GM20431 (cell line): ENCODE measurements around the gene AATK.
"Not testable (repeated sequence)": the region's sequence is repeated elsewhere in the genome, so short reads cannot be mapped to it uniquely, and the experiment has no call there.

Experiments used
- in situ Hi-C: fragments of 300-500 bp; cut with MseI, MboI; formaldehyde crosslinking; loops from one replicate; pipeline ENCODE4 v1.15.0; 2020; ENCODE audit warnings: low sequenced_read_pairs; ENCODE audit not compliant: unreplicated experiment

The AATK gene

DNA sequence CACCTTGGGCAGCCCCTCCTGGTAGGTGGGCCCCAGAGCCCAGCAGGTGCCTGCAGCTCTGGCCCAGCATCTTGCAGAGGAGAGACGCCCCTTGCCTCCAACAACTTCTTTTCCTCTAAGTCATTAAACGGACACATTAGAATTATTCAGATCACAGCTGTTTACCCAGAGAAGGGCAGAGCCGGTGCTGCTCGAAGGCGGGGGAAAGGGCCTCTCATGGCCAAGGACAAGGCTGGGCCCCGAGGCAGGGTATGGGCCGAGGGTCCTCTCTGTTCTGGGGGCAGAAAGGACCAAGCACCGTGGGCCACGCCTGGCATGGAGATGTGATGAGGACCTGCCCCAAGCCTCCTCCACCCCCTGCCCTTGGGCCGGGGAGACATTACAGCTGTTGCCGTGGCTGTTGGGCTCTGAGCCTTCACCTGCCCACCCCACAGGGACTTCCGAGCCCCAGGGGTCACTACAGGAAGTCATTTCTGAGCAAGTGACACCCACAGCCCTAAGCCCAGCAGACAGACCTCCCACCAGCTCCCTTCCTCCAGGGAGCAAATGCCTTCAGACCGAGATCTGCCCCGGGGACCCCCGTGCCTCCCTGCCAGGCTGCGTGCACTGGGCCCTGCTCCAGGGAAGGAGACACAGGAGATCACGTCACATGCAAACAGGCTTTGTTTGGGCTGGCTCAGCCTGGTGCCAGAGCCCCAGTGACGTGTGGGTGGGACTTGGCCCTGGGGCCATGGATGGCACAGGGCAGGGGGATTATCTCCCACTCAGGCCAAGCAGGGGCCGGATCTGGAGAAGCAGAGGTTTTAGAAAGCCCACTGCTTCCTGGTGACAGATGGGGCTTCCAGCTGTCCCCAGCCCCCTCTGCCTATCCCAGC is 1.4 kb downstream of the AATK start:
- in situ Hi-C loops, result no loop called here

DNA sequence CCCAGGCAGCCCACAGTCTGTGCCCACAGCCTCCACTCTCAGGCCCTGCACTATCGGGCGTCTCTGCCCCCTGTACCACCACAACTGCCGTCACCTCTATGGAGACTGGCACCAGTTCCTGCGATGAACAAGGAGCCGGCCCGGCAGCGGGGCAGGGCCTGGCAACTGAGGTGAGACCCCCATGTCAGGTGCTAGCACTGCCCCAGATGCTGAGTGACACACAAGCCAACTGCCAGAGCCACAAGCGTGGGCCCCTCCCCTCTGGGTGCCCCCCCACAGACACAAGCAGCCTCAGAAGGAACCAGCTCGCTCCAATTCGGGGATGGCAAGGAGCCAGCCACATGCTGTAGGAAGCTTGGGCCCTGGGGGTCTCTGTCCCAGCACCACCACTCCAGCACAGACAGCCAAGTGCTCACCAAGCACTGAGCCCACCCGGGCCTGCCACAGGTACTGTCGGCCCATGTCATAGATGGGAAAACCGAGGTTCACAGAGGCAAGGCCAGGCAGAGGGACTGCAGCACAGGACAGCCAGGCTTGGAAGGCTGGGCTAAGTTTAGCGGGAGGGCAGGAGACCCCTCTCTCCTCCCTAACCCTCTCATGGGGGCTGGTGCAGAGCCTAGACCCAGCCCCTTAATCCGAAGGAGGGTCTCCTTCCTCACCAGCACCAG is 2.2 kb downstream of the AATK start:
- in situ Hi-C loops, result no loop called here

DNA sequence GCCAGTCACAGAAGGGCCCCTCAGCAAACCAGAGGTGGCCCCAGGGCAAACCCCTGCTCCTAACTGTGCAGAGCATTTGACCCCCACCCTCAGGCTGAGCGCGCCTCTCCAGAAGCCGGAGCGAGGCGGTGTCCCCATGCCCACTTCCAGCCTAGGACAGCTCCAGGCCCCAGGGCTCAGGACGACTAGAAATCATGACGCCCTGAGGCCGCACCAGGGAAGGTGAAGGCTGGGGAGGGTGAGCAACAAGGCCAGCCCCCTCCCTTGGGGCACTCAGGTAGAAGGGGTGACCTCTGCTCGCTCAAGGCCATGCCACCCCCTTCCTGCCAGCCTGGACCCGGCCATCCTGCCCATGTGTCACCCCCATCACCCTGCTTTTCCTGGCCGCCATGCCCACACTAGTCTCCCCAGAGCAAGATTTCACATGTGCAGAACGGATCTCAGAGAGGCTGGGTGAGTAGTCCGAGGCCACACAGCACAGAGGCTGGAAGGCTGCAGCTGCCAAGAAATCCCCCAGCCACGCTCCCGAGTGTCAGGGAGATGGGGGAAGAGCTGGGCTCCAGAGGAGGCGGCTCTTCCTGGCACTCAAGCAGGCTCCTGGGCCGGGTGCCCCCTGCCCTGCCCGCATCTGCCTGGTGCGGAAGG is 2.8 kb downstream of the AATK start:
- in situ Hi-C loops, result no loop called here

DNA sequence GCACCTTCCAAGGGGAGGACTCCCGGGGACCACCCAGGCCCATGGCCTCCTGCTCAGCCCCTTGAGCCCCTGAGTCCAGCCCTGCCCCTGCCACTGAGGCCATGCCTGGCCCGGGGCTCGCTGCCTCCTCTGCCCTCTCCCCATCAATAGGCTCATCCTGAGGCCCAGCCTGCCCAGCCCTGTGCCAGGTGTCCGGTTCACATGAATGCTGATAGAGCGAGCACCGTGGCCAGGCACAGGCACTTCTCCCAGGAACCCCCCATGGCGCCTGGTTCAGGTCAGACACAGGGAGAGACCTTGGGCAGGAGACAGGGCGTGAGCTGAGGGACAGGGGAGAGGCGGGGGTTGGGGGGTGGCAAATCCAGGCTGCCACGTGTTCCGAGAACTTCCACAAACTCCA is 3.5 kb downstream of the AATK start:
- in situ Hi-C loops, result no loop called here

DNA sequence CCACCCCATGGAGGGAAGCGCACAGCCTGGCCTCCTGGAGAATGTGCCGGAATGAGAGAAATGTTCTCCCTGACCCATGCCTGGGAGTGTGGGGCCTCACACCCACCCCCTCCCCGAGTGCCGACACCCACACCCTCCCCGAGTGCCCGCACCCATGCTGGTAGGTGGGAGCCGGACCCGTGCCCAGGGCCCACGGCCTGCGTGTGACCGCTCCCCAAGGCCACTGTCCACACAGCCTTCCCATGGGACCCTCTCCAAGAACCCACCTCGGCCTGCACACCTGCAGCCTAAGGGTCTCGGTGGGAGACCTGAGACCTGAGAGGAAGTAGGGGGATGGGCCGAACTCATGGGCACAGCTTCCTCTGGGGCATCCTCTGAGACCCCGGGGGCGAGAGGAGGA is 4.0 kb downstream of the AATK start:
- in situ Hi-C loops, result no loop called here

DNA sequence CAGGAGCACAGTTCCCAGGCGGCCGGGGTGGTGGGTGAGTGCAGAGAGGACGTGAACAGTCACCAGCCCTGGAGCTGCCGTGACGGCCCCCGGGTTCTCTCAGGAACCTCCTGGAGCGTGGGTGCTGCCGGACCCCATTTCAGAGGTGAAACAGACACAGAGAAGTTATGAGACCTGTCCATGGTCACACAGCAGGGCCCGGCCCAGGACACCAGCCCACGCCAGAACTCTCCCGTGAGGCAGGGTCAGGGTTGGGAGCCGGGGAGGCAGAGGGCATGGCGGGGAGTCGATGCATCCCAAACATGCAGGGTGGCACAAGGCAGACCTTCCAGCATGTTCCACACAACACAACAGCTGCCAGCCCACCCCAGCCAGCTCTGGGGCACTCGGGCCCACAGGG is 4.5 kb downstream of the AATK start:
- in situ Hi-C loops, result no loop called here

DNA sequence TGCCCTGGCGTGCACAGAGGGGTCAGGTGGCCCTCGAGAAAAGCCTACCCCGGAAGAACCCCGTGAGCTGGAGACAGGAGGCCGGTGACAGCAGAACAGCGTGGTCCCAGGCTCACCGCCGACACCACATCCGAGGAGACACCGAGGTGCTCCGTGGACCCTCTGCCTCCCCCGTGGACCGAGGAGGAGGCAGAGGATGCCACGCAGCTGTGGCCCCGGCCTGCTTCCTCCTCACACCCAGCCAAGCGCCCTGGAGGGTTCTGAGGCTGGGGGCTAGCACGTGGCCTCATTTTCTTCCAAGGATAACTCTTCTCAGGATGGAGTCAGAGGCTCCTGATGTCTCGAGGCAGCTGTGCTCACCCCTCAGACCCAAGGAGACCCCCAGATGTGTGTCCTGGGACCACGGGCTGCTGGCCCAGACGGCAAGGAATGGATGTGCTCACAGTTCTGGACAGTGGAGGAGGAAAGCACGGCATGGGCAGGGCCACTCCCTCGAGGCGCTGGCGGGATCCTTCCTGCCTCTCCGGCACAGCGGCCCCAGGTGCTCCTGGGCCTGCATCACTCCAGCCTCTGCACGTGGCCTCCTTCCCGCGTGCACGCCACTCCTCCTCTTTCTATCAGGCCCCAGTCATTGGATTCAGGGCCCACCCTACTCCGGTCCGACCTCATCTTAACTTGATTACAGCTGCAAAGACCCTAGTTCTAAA is 5.1 kb downstream of the AATK start:
- in situ Hi-C loops, result no loop called here

DNA sequence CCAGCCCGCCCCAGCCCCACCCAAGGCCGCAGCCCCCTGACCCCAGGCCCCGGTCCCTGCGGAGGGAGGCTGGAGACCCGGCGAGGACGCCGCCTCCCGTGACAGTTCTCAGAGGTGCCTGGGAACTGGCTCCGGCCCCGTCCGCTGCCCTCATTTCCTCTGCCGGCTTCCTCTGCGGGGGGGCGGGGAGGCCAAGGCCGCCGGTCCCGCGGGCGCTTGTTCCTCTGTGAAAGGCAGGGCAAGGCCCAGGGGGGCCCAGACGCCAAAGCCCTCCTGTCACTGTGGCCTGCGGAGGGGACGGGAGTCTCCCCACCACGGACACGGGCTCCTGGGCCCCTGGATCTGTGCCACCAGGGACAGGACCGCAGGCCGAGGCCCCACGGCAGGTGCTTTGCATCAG is 5.7 kb downstream of the AATK start:
- in situ Hi-C loops, result no loop called here

DNA sequence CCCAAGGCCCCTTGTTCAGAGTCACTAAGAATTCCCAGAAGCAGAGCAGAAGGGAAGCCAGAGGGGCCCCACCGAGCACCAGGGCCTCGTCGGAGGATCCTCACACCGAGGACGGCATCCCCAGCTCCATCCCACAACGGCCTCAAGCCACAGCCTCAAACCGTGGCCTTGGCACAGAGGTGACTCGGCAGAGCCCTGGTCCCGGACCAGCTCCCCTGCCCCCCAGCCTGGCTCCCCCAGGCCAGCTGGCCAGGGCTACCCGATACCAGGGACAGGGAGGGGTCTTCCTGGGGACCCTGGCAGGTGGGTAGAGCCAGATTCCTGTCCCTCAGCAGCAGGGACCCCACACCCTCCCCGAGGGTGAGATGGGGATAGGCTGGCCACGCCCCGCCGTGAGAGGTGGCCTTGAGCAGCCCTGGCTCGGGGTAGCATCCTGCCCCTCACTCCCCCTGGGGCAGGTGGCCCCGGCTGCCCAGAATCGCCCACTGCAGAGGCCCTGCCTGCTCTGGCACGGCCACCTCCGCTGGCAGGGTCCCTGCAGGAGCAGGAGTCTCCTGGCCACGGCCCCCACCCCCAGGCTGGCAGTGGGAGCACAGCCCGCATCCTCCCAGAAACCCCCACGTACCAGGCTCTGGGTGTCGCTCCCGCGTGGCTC is 6.3 kb downstream of the AATK start:
- in situ Hi-C loops, result no loop called here

DNA sequence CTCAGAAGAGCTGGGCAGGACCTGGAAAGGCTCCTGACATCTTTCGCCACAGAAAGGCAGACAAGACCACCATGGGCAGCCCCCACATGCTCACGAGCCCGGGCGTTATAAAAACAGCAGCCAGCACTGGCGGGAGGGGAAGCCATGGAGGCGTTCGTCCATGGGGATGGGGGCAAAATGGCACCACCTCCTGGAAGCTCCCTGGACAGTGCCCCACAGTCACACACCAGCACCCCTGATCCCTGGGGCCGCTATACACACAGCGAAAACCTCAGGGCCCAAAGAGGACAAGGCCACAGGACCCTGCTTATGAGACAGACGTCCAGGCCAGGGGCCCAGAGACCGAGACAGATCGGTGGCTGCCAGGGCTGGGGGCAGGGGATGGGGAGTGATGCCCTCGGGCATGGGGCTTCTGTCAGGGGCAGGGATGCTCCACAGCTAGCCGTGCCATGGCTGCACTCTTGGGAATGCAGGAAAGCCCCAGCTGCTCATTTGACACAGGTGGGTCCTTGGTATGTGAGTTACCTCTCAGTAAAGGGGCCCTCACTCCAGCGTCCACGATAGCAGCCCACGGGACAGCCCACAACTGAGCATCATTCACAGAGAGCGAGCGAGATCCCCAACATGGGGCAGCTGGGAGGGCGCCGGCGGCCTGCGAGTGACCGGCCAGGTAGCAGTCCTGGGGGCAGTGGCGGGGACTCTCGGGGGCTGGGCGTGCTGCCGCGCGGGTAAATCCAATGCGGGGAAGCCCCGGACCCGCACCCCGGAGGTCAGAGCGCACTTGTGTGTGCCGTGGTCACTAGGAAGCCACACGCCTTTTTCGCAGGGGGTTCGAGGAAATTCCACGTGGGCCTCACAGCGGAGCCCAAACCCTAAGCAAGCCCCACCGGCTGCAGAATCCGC is 7.1 kb downstream of the AATK start:
- in situ Hi-C loops, result no loop called here

DNA sequence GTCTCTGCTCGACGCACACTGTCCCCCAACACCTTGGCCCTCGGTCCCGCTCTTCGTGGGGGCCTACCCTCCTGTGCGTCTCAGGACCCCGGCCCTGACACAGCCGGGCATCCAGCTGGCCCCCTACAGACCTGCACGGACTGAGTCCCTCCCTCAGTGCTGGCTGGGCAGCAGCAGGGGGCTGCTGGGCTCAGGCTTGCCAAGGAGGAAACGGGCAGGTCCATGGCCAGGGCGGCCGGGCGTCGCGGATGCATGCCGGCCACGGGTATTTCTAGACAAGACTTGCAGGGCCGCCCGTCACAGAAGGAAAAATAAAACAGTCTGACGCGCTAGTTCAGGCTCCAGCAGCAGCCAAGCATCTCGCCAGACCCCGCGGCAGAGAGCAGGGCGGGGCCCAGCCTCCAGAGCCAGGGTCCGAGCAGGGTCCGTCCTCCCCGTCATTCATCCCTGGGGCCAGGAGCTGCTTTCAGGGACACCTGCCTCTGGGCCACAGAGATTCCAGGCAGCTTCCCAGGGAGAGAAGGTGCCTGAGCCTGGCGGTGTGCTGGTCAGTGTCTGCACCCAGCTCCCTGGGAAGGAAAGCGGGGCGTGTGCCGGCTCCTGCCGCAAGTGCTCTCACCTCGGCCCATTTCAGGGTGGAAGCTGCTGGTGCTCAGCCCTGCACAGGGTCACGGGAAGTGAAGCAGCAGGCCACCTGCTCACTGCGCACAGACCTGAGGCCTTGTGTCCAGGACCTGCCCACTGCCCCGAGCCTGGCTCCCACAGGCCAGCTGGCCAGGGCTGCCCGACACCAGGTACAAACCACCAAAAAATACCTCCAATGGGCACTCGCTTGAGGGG is 8.0 kb downstream of the AATK start:
- in situ Hi-C loops, result no loop called here

DNA sequence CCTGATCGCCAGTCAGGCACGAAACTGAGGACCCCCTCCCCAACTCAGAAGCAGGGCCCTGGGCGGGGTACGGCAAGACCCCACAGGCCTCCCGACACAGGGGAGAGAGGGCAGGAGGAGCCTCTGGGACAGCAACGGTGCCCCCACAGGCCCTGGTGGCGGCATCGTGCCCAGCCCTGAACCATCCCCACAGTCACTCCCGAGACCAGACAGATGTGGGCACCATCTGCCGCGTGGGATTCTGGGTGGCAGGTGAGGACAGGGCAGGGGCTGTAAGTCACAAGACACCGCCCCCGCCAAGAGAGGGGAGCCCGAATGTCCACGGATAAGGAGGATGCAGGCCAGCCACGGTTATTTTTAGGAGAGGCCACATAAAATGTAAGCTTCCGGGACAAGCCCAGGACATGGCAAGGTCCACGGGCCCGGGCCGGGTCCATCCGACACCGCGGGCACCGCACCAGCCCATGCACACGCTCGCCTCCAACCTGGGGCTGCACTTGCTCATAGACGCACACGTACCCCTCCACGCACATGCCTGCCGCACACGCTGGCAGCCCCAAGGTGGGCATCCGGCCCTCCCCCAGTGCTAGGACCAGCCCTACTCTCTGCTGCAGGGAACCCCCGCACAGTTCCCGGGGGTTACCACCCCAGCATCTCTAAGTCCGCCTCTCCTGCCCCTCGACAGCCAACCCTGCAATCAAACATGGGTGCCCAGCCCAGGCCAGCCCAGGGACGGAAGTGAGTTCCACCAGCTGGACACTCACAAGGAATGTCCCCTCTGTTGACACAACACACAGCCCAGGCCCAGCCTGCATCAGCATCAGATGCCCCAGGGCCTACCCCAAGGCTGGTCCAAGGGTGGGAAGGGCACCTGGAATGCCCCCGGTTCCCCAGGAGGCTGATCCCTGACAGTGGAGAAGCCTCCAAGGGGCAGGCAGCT is 8.9 kb downstream of the AATK start:
- in situ Hi-C loops, result no loop called here

DNA sequence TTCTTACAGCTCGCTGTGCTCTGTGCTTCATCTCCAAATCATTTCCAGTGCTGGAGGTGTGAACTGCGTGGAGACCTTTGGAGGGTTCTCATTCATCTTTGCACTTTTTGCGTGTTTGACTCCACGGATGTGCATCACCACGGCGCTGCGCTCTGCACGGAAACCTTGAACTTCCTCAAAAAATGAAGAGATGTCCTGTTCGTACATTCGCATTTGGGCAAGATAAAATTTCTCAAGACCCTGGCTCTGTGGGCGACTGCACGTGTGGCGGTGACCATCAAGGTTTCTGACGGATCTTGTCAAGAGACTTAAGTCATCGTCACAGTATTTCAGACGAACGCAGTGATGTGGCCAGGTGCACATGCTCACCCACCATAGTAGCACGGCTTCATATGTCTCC is 11.1 kb downstream of the AATK start:
- in situ Hi-C loops, result no loop called here

DNA sequence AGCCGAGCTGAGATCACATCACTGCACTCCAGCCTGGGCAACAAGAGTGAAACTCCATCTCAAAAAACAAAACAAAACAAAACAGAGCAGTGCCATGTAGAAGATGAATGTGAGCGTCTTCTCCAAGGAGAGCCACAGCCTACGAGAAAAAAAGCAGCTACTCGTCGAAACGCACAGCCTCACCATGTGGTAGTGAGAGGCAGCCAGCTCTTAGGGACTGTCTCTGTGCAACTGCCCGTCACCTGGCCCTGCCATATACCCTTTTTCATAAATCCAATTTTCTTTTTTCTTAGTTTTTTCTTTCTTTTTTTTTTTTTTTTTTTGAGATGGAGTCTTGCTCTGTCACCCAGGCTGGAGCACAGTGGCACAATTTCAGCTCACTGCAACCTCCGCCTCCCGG is 12.0 kb downstream of the AATK start:
- in situ Hi-C loops, result not testable (repeated sequence)

DNA sequence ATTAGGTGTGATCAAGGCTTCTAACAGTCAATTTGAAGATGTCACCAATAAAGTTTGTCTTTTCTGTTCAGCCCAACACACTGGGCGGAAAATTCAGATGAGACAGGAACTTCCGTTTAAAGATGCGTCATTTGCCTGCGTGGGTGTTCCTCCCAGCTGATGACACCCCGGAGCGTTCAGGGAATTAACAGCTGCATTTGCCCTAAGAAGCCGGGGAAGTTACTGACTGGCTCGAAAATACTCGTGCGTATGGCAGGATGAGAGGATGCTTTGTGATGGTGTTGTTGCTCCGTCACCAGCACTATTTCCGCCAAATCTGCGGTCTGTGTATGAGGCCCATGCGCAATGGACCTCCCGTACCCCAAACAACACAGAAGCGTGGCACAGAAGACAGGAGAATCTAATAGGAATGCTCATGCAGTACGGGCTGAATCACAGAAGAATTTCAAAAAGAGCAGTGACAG is 12.6 kb downstream of the AATK start:
- in situ Hi-C loops, result no loop called here

DNA sequence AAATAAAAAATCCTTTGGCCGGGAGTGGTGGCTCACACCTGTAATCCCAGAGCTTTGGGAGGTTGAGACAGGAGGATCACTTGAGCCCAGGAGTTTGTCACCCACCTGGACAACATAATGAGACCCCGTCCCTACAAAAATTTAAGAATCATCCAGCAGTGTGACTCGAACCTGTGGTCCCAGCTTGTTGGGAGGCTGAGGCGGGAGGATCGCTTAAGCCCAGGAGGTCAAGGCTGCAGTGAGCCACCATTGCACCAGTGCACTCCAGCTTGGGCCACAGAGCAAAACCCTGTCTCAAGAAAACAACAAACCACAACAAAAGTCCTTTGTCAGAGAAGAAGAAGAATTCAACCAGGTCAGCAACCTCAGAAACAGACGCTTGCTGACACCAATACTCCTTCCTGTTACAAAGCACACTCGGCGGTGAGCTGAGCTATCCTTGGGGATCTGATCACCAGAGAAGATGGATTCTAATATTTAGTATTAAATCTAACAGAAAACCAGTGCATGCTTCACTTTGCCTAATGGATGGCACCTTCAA is 13.7 kb downstream of the AATK start:
- in situ Hi-C loops, result no loop called here

DNA sequence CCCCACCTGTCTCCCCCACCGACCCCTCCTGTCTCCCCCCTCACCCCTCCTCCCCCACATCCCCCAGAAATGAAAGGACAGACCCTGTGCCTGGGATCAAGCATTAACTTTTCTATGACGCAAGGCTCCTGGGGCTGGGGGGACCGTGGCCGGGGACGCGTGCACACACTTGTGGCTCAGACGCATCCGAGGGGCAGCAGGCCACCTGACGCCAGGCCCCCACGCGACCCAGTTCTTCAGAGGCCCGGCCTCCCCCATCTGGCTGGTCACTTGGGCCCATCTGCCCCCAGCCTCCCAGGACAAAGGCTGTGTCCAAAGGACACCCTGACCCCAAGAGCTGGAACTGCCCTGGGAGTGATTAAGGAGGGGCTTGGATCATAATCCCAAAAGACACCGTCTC is 14.7 kb downstream of the AATK start:
- in situ Hi-C loops, result no loop called here
